RWPE1 (cell line): ENCODE results near the gene NEMP2.

Experiments used
- CTCF ChIA-PET: fragments of 350-600 bp; sonication (Branson Sonifier 250); formaldehyde crosslinking; extraction: SDS; loops from one replicate; lab custom pipeline; 2021; lab: Yijun Ruan, JAX
- POLR2A ChIA-PET: fragments of 400-600 bp; formaldehyde crosslinking; extraction: SDS; loops from one replicate; lab custom pipeline; 2020; ENCODE audit warnings: antibody characterized with exemption; ENCODE audit not compliant: low non-redundant PET; lab: Yijun Ruan, JAX
- DNase-seq: peaks from one replicate; pipeline ENCODE4 v3.0.0; 2012; ENCODE audit warnings: low spot score
- H3K27ac ChIP-seq: fragments of 450-650 bp; 2 replicates; pipeline ENCODE4 v1.5.1; 2017
- TF ChIP-seq, protein P1 (sequence below): fragments of 450-650 bp; conservative IDR thresholded peaks from 2 replicates; pipeline ENCODE4 v1.5.1; 2017; ENCODE audit warnings: low read depth, mild to moderate bottlenecking

The NEMP2 gene

DNA sequence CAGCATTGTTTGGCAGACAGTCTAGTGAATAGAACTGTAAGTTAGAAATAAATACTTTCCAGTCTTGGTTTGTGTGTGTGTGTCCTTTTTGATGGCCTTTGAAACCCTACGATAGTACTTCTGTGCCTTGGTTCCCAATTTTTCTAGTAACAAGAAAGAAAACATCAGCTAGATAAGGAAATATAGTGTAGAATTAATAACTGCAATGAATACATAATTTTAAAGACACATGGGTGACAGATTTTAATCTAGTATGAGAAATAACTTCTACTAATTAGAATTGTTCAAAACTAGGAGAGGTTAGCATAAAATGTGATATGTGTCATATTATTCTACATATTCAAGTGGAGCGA, 44.5 kb upstream of the NEMP2 start:
- POLR2A ChIA-PET: no interaction called here
- DNase-seq: no peak
- peak overlapping the region; percentile 96 for H3K27ac ChIP-seq
- TF ChIP-seq, protein P1, sequence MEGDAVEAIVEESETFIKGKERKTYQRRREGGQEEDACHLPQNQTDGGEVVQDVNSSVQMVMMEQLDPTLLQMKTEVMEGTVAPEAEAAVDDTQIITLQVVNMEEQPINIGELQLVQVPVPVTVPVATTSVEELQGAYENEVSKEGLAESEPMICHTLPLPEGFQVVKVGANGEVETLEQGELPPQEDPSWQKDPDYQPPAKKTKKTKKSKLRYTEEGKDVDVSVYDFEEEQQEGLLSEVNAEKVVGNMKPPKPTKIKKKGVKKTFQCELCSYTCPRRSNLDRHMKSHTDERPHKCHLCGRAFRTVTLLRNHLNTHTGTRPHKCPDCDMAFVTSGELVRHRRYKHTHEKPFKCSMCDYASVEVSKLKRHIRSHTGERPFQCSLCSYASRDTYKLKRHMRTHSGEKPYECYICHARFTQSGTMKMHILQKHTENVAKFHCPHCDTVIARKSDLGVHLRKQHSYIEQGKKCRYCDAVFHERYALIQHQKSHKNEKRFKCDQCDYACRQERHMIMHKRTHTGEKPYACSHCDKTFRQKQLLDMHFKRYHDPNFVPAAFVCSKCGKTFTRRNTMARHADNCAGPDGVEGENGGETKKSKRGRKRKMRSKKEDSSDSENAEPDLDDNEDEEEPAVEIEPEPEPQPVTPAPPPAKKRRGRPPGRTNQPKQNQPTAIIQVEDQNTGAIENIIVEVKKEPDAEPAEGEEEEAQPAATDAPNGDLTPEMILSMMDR: no peak
- CTCF ChIA-PET: no interaction called here

DNA sequence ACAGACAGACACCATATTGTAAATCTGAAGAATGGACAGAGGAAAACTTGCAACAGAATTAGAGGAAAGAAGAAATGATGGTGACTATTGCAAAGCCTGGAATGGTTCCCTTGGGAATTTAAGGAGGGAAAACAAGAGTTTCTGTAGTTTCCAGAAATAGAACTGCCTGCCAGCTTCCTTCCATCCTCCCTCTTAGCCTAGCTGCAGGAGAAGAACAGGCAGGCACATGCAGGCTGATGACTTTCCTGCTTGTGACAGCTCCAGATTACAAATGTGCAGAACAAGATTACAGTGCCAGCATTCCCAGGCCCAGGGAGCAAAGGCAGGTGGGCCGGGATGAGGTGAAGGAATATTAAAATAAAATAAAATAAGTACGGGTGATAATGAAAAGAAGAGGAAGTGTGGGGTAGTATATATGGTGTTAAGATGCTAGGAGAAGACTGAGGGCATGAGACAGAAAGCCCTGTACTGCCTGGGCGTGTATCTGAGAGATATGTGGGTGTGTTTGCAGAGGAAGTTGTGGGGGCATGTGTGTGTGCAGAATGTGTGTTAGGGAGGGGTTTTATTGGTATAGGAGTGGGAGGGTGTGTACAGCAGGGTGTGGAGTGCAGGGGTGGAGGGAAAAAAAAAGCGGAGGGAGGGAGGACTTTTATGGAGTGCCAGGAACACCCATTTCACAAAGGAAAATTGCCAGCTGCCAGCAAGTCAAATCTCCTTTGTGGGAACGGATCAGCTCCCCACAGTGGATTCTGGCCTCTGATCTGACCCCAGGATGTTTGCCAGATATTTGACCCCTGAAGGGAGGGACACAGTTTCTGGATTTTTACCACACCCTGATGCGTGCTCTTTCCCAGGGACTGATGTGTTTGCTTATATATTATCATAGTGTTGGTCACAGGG, 43.9 kb upstream of the NEMP2 start:
- TF ChIP-seq, protein P1: no peak
- ChIA-PET CTCF (no interaction called here), POLR2A (no interaction called here)
- peak overlapping the region; percentile 96 for H3K27ac ChIP-seq
- peak; percentile 85 for DNase-seq

DNA sequence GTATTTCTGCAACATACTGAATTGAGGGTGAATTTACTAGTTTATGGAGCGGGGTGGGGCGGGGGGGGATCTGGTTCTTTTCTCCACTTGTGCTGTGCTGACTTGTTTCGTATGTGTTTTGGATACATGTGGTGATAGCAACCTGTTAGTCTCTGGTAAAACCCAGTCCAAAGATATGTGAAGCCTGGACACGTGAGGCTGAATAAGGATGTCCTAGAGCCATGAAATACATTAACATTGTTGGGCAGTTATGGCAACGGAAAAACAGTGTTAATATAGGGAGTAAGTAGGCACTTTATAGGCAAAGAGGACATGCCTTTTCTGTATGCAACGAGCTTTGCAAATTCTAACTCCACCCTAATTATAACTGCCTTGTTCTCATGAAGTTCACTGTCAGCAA, 42.1 kb upstream of the NEMP2 start:
- TF ChIP-seq, protein P1: no peak
- H3K27ac ChIP-seq: no peak overlapping the region
- peak; percentile 22 for DNase-seq
- POLR2A ChIA-PET: no interaction called here
- CTCF ChIA-PET: no interaction called here

DNA sequence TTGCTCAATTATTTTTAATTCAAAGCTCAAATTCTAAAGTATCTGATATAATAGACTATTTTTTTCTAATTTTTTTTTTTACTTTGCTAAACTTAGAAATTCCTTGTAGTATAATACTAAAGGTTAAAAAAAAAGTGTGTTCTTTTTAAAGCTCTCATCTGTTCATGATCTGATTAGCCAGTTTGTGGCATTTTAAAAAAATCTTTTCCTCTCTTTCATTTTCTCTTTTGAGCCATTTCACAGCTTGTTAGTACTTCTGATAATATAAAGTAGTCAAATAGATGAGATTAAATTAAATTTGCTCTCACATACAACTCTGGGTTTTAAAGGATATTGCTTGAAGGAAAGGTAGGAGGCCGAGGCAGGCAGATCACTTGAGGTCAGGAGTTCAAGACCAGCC, 40.7 kb upstream of the NEMP2 start:
- CTCF ChIA-PET: no interaction called here
- TF ChIP-seq, protein P1: no peak

DNA sequence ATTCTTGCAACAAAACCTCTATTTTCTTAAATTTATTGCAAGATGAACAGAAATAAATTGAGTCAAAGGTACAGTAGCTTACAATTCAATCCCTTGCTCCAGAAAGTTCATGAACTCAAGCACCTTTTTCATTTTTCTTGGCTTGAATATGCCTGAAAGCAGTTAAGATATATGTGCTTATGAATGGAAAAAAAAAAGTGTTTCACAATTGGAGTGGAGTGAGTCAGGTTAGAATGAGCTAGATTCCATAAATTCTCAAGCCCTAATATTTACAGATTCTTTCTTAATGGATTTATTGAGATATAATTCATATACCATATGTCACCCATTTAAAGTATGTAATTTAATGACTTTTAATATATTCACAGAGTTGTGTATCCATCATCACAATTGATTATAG, 39.6 kb upstream of the NEMP2 start:
- CTCF ChIA-PET: interaction anchor here (1.0 kb wide), 1 partner anchor 10 kb away, joined by 3 read pairs; no protein-coding TSS in a partner anchor
- POLR2A ChIA-PET: no interaction called here

More for the DNA sequence above, 40.7 kb upstream of the NEMP2 start:
- POLR2A ChIA-PET: no interaction called here
- peak overlapping the region; percentile 66 for H3K27ac ChIP-seq
- DNase-seq: no peak

DNA sequence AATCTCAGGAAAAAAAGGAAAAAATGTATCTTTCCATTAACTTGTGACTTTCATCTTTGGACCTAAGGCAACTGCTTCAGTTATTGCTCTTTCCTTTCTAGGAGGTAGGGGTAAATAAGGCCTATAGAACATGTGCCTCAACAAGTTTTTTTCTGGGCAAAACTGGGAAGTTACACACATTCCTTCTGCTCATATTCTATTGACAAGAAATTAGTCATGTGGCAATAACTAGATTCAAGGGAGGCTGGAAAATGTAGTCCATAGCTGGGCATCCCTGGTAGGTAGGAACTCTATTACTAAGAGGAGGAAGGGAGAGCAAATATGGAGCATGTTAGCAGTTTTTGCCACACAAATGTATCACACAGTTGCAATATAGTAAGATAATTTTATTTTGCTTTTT, 37.7 kb upstream of the NEMP2 start:
- ChIA-PET POLR2A (no interaction called here), CTCF (interaction anchor here (0.7 kb wide), 1 partner anchor 202 kb away, joined by 3 read pairs; no protein-coding TSS in a partner anchor)
- peak; percentile 39 for DNase-seq
- TF ChIP-seq, protein P1: no peak
- H3K27ac ChIP-seq: no peak overlapping the region

More for the DNA sequence above, 39.6 kb upstream of the NEMP2 start:
- TF ChIP-seq, protein P1: no peak
- DNase-seq: peak; percentile 45
- H3K27ac ChIP-seq: no peak overlapping the region
